K562 (cell line): ENCODE data around the gene CD99L2. TPM values are rescaled to one million over a fixed set of nuclear protein-coding genes. Genes with fewer than 3 reads are reported as not detected.
A peak's percentile ranks its signal among the peaks of the same experiment; 100 is the strongest.
"Not testable (repeated sequence)": the region's sequence is repeated elsewhere in the genome, so short reads cannot be mapped to it uniquely, and the experiment has no call there.

Source experiments
- ATAC-seq: fragments of 200-7000 bp; cut with Tn5 transposase; 3 replicates; pipeline ENCODE4 v1.9.1; 2020; ENCODE audit warnings: moderate library complexity
- BruUV-seq: library from RNA; stranded (reverse); fragments of 400-500 nt; replicated peaks from 2 replicates; lab custom pipeline; 2021; lab: Mats Ljungman, UMichigan
- CTCF ChIA-PET: fragments of 300-600 bp; formaldehyde crosslinking; extraction: SDS; loops from one replicate; lab custom pipeline; 2021; ENCODE audit warnings: low intra/inter-chr PET ratio; lab: Yijun Ruan, JAX
- POLR2A ChIA-PET: fragments of 300-600, 350-650 bp; sonication (Branson Sonifier 250); formaldehyde crosslinking; extraction: SDS; loops from one replicate; lab custom pipeline; 2021; ENCODE audit warnings: antibody characterized with exemption, inconsistent platforms; lab: Yijun Ruan, JAX
- DNase-seq, 4 experiments: peaks; one replicate each; pipeline versions ENCODE4 v3.0.0 to v3.0.0-alpha.2; 2011 to 2018; ENCODE audit warnings: low spot score in 3 of 4, mixed read lengths in 3 of 4; ENCODE audit errors: extremely low read depth in 1 of 4
- FAIRE-seq: peaks from 2 replicates; lab custom pipeline; 2011; peaks lifted over from hg19 to GRCh38; lab: Jason Lieb, UNC
- H2AFZ ChIP-seq: 2 replicates; pipeline ENCODE4 v1.6.0; 2011; ENCODE audit warnings: low read depth, low read length, control low read depth, inconsistent platforms
- H3K27ac ChIP-seq: fragments of 200-600 bp; 3 replicates; pipeline ENCODE4 v1.8.0; 2011; ENCODE audit warnings: low read depth, mild to moderate bottlenecking, control low read depth, inconsistent platforms, low read length, moderate library complexity, mixed read lengths; ENCODE audit errors: extremely low read depth
- H3K27me3 ChIP-seq, 2 experiments: fragments of 300-600 bp in 1 of 2; 2 replicates in 1 of 2; 3 replicates in 1 of 2; pipeline versions ENCODE4 v1.6.0 to v1.8.0; 2011; ENCODE audit warnings: inconsistent platforms in 2 of 2, low read length in 2 of 2, mild to moderate bottlenecking in 1 of 2, mixed read lengths in 1 of 2, moderate library complexity in 1 of 2; ENCODE audit not compliant: control insufficient read depth in 2 of 2, insufficient read depth in 2 of 2
- H3K36me3 ChIP-seq: fragments of 300-600 bp; 3 replicates; pipeline ENCODE4 v1.8.0; 2011; ENCODE audit warnings: mild to moderate bottlenecking, low read length, inconsistent platforms; ENCODE audit not compliant: control insufficient read depth, insufficient read depth
- H3K4me1 ChIP-seq, 2 experiments: fragments of 200-600 bp in 1 of 2; replicated peaks in 1 of 2; 2 replicates in 1 of 2; 3 replicates in 1 of 2; pipeline versions ENCODE4 v1.5.1 to v1.8.0; 2011; ENCODE audit warnings: inconsistent platforms in 2 of 2, low read length in 2 of 2, mild to moderate bottlenecking in 1 of 2, mixed read lengths in 1 of 2, moderate library complexity in 1 of 2; ENCODE audit not compliant: control insufficient read depth in 2 of 2, insufficient read depth in 2 of 2
- H3K4me2 ChIP-seq: 2 replicates; pipeline ENCODE4 v1.6.1; 2011; ENCODE audit warnings: low read length, control low read depth, inconsistent platforms, mixed read lengths; ENCODE audit not compliant: insufficient read depth
- H3K4me3 ChIP-seq: fragments of 200-600 bp; sonication (generic), shearing (Covaris generic); 2 replicates; pipeline ENCODE4 v1.5.1; 2016; ENCODE audit warnings: control low read depth, inconsistent platforms
- H3K79me2 ChIP-seq: fragments of 200-600 bp; 3 replicates; pipeline ENCODE4 v1.8.0; 2011; ENCODE audit warnings: low read length, inconsistent platforms; ENCODE audit not compliant: control insufficient read depth, insufficient read depth
- H3K9ac ChIP-seq, 2 experiments: 2 replicates each; pipeline versions ENCODE4 v1.6.0 to v1.6.1; 2011; ENCODE audit warnings: low read depth in 2 of 2, low read length in 2 of 2, control low read depth in 1 of 2, inconsistent platforms in 1 of 2, mild to moderate bottlenecking in 1 of 2, mixed read lengths in 1 of 2; ENCODE audit not compliant: insufficient read depth in 1 of 2
- H3K9me1 ChIP-seq: one replicate; pipeline ENCODE4 v1.6.0; 2011; ENCODE audit warnings: inconsistent platforms, mild to moderate bottlenecking, low read length, moderate library complexity; ENCODE audit not compliant: control insufficient read depth, insufficient read depth
- H3K9me3 ChIP-seq: replicated peaks from 2 replicates; pipeline ENCODE4 v1.5.1; 2011; ENCODE audit warnings: low read depth, low read length, inconsistent platforms; ENCODE audit not compliant: control insufficient read depth, insufficient read depth
- H4K20me1 ChIP-seq: replicated peaks from 2 replicates; pipeline ENCODE4 v1.6.1; 2011; ENCODE audit warnings: low read length, inconsistent platforms, mixed read lengths; ENCODE audit not compliant: control insufficient read depth, insufficient read depth
- MAFG ChIP-seq: fragments of 450-650 bp; conservative IDR thresholded peaks from 2 replicates; pipeline ENCODE4 v1.6.1; 2016; ENCODE audit warnings: missing genetic modification characterization, missing compliant biosample characterization
- NFE2 ChIP-seq: IDR thresholded peaks from 2 replicates; pipeline ENCODE4 v1.6.1; 2014; ENCODE audit warnings: antibody characterized with exemption, low read depth
- ZNF431 ChIP-seq: sonication (generic); formaldehyde crosslinking; IDR thresholded peaks from 2 replicates; pipeline ENCODE4 v1.8.0; 2022; ENCODE audit warnings: mild to moderate bottlenecking, missing genetic modification reagents
- WGBS: fragments of 100-300 bp; shearing (Covaris generic); methylation state at CpG from one replicate; pipeline ENCODE4 v1.1.6; 2016; ENCODE audit warnings: low coverage, mixed read lengths; ENCODE audit not compliant: insufficient coverage; ENCODE audit errors: missing lambda C conversion rate; 5-methylcytosine and 5-hydroxymethylcytosine counted together
- in situ Hi-C: fragments of 300-500 bp; cut with MboI; formaldehyde crosslinking; loops from 4 replicates; pipeline ENCODE4 v1.15.0; 2018; ENCODE audit warnings: inconsistent platforms, mixed read lengths
- intact Hi-C: fragments of 100-400 bp; cut with micrococcal nuclease; formaldehyde crosslinking; loops from 2 replicates; pipeline ENCODE4 v1.14.2; 2022
- polyA plus RNA-seq, 8 experiments: library from polyadenylated mRNA; depleted of rRNA in 4 of 8; stranded (reverse) in 5 of 8; unstranded in 3 of 8; fragments of >200 nt; fragmentation: Nextera tagmentation in 2 of 8; fragmentation: Illumina TruSeq in 1 of 8; extraction: Ambion mirVana in 2 of 8; extraction: Trizol in 1 of 8; gene quantifications; 2 replicates each; pipeline versions ENCODE4 v1.2.1 to v1.2.3, GENCODE V29; 2011 to 2014; ENCODE audit warnings: inconsistent platforms in 1 of 8, missing spikeins in 1 of 8
- total RNA-seq, 7 experiments: library from RNA; depleted of rRNA in 6 of 7; stranded (reverse); fragments of >200 nt in 6 of 7; fragmentation: Illumina TruSeq in 2 of 7; extraction: Trizol in 2 of 7; gene quantifications; 2 replicates each; pipeline versions ENCODE4 v1.2.1 to v1.2.3, GENCODE V29; 2011 to 2021; ENCODE audit warnings: low replicate concordance in 1 of 7

CD99L2 gene
- total and polyA plus RNA-seq, 9 of the 15 experiments (the other 6 are each of a cell fraction or from before 2014, with no cell fraction given): 0.76 to 19.0 (median 11.9) TPM

GRCh38 chrX:150879855-150880807 lies 18.3 kb downstream of the CD99L2 start (continued):
- TF ChIP-seq MAFG (tag) (0 out of 2 replicates have a peak, but pooled peaks have one; percentile 21), NFE2 (peak; percentile 50; the same call in 1 of the 2 replicates)

- H2AFZ ChIP-seq, H3K27ac ChIP-seq, H3K27me3 ChIP-seq, H4K20me1 ChIP-seq, H3K4me2 ChIP-seq, in situ Hi-C loops, DNase-seq, ATAC-seq, H3K36me3 ChIP-seq, H3K9ac ChIP-seq, CTCF ChIA-PET, H3K4me3 ChIP-seq, POLR2A ChIA-PET, H3K79me2 ChIP-seq, BruUV-seq, H3K9me1 ChIP-seq, H3K9me3 ChIP-seq, intact Hi-C loops, FAIRE-seq: not testable (repeated sequence)
- 50% methylated on average over 2 of the region's 2 CpGs for WGBS
- peak; percentile 94 for TF ChIP-seq ZNF431 (CRISPR knock-in tag)
- H3K4me1 ChIP-seq: peaks cover 4 to 16% of the 10 kb centered on the region in 2 experiments; a peak in 4 of 5 replicates
Observed at GRCh38 chrX:150875621-150876020, 22.8 kb downstream of the CD99L2 start.
